Peyer's patch (tissue), 4 donors: ENCODE data around the gene GOLGA6L10. TPM values are rescaled to one million over a fixed set of nuclear protein-coding genes. Genes with fewer than 3 reads are reported as not detected.
"Not testable (repeated sequence)": the region's sequence is repeated elsewhere in the genome, so short reads cannot be mapped to it uniquely, and the experiment has no call there.

ENCODE experiments used
- DNase-seq, 3 donors: peaks; one replicate each; pipeline ENCODE4 v3.0.0-alpha.2; 2017 to 2019
- H3K27ac ChIP-seq, 4 donors: fragments of 200-600 bp; sonication (generic); one replicate each; pipeline ENCODE4 v1.5.1; 2016 to 2019
- H3K27me3 ChIP-seq, 2 donors: fragments of 200-600 bp; sonication (generic); one replicate each; pipeline ENCODE4 v1.5.1; 2019
- H3K36me3 ChIP-seq, 3 donors: fragments of 200-600 bp; sonication (generic); one replicate each; pipeline ENCODE4 v1.5.1; 2016 to 2019
- H3K4me1 ChIP-seq, 4 donors: fragments of 200-600 bp; sonication (generic); one replicate each; pipeline ENCODE4 v1.5.1; 2016 to 2019
- H3K4me3 ChIP-seq, 4 donors: fragments of 200-600 bp; sonication (generic); 1 replicate in 3 of 4; 2 replicates in 1 of 4; pipeline ENCODE4 v1.5.1; 2016 to 2019; ENCODE audit warnings: mild to moderate bottlenecking in 1 of 4
- H3K9me3 ChIP-seq, 4 donors: fragments of 200-600 bp; sonication (generic); one replicate each; pipeline ENCODE4 v1.5.1; 2016 to 2019; ENCODE audit warnings: mild to moderate bottlenecking in 1 of 4
- CTCF ChIP-seq, 6 experiments: fragments of 450-650 bp in 4 of 6; fragments of 200-600 bp in 2 of 6; sonication (generic) in 1 of 6; IDR thresholded peaks; one replicate each; pipeline ENCODE4 v1.5.1; 2017 to 2019; ENCODE audit warnings: antibody characterized with exemption in 6 of 6, mild to moderate bottlenecking in 3 of 6, moderate library complexity in 1 of 6
- POLR2A ChIP-seq, 2 donors: fragments of 450-650 bp; IDR thresholded peaks; one replicate each; pipeline ENCODE4 v1.5.1; 2017; ENCODE audit warnings: antibody characterized with exemption in 2 of 2, mild to moderate bottlenecking in 2 of 2, moderate library complexity in 2 of 2
- total RNA-seq, 4 donors: library from RNA; depleted of rRNA; stranded (reverse); fragments of >200 nt; gene quantifications; one replicate each; pipeline ENCODE4 v1.1.0, GENCODE V29; 2016

GOLGA6L10 gene
- total RNA-seq, 4 donors from 2014 or later: 0.95 to 5.8 (median 1.6) TPM; not detected in 1

- no peaks in the 10 kb centered on the region for H3K27me3 ChIP-seq
These were observed 22.4 kb upstream of the GOLGA6L10 start for GRCh38 chr15:82371656-82372055.

GRCh38 chr15:82367790-82368189 is 18.5 kb upstream of the GOLGA6L10 start:
- not testable (repeated sequence) for H3K36me3 ChIP-seq, DNase-seq, H3K4me1 ChIP-seq, H3K27me3 ChIP-seq, H3K27ac ChIP-seq, H3K9me3 ChIP-seq, H3K4me3 ChIP-seq

More at GRCh38 chr15:82371656-82372055, 22.4 kb upstream of the GOLGA6L10 start:
- no peaks in the 10 kb centered on the region for H3K9me3 ChIP-seq
- no peak overlapping the region for H3K27ac ChIP-seq
- TF ChIP-seq CTCF (IDR thresholded peaks at IDR 0.05): no peak
- no peak for TF ChIP-seq POLR2A (IDR thresholded peaks at IDR 0.05)
- no peak overlapping the region for H3K4me3 ChIP-seq
- no peak for DNase-seq
- no peaks in the 10 kb centered on the region for H3K36me3 ChIP-seq
- no peaks in the 10 kb centered on the region for H3K4me1 ChIP-seq

GRCh38 chr15:82365692-82366323 is 16.5 kb upstream of the GOLGA6L10 start:
- not testable (repeated sequence) for H3K4me3 ChIP-seq, H3K4me1 ChIP-seq, H3K36me3 ChIP-seq, H3K27ac ChIP-seq, H3K9me3 ChIP-seq, H3K27me3 ChIP-seq
- peak in 1 of 6 experiments; percentile 39 for TF ChIP-seq CTCF (IDR thresholded peaks at IDR 0.05)
- DNase-seq: peak in 1 of 3 donors; percentile 65

GRCh38 chr15:82364548-82364947 is 15.3 kb upstream of the GOLGA6L10 start:
- H3K27me3 ChIP-seq, H3K4me1 ChIP-seq, H3K4me3 ChIP-seq, H3K9me3 ChIP-seq, DNase-seq, H3K27ac ChIP-seq, H3K36me3 ChIP-seq: not testable (repeated sequence)

- not testable (repeated sequence) for H3K27ac ChIP-seq, H3K4me3 ChIP-seq, DNase-seq, H3K4me1 ChIP-seq, H3K9me3 ChIP-seq, H3K27me3 ChIP-seq, H3K36me3 ChIP-seq
These were observed 13.5 kb upstream of the GOLGA6L10 start for GRCh38 chr15:82362790-82363189.

GRCh38 chr15:82360618-82361017 is 11.3 kb upstream of the GOLGA6L10 start:
- not testable (repeated sequence) for H3K4me3 ChIP-seq, DNase-seq, H3K27me3 ChIP-seq, H3K36me3 ChIP-seq, H3K27ac ChIP-seq, H3K4me1 ChIP-seq, H3K9me3 ChIP-seq

- not testable (repeated sequence) for H3K27ac ChIP-seq, H3K36me3 ChIP-seq, DNase-seq, H3K4me1 ChIP-seq, H3K27me3 ChIP-seq, H3K9me3 ChIP-seq
- peak overlapping the region in 2 of 4 donors; percentile 18 to 38 for H3K4me3 ChIP-seq
These were observed 5.8 kb upstream of the GOLGA6L10 start for GRCh38 chr15:82355055-82355454.

- H3K4me1 ChIP-seq, DNase-seq, H3K9me3 ChIP-seq, H3K36me3 ChIP-seq, H3K27me3 ChIP-seq, H3K27ac ChIP-seq: not testable (repeated sequence)
- peak overlapping the region in 3 of 4 donors; percentile 24 to 47 (median 39) for H3K4me3 ChIP-seq
These were observed 5.3 kb upstream of the GOLGA6L10 start for GRCh38 chr15:82354546-82354945.

GRCh38 chr15:82347645-82348044 is 1.6 kb downstream of the GOLGA6L10 start:
- not testable (repeated sequence) for H3K9me3 ChIP-seq, DNase-seq, H3K4me1 ChIP-seq, H3K27ac ChIP-seq, H3K36me3 ChIP-seq, H3K27me3 ChIP-seq, H3K4me3 ChIP-seq

GRCh38 chr15:82345176-82345575 is 4.1 kb downstream of the GOLGA6L10 start:
- H3K27me3 ChIP-seq, DNase-seq, H3K36me3 ChIP-seq, H3K9me3 ChIP-seq, H3K4me1 ChIP-seq, H3K27ac ChIP-seq, H3K4me3 ChIP-seq: not testable (repeated sequence)

GRCh38 chr15:82344421-82344820 is 4.9 kb downstream of the GOLGA6L10 start:
- not testable (repeated sequence) for DNase-seq, H3K27me3 ChIP-seq, H3K9me3 ChIP-seq, H3K36me3 ChIP-seq, H3K27ac ChIP-seq, H3K4me1 ChIP-seq, H3K4me3 ChIP-seq

GRCh38 chr15:82343851-82344250 is 5.4 kb downstream of the GOLGA6L10 start:
- H3K36me3 ChIP-seq, H3K4me1 ChIP-seq, H3K27ac ChIP-seq, H3K27me3 ChIP-seq, H3K4me3 ChIP-seq, H3K9me3 ChIP-seq, DNase-seq: not testable (repeated sequence)
